AG08395 (cell line): ENCODE results near the gene MT1G.
"Not testable (repeated sequence)": the region's sequence is repeated elsewhere in the genome, so short reads cannot be mapped to it uniquely, and the experiment has no call there.

Experiments used
- DNase-seq: peaks from one replicate; pipeline ENCODE4 v3.0.0; 2012; ENCODE audit warnings: mixed read lengths, low spot score

MT1G gene

GRCh38 chr16:56667581-56668571 lies at the start of gene MT1G:
Gene MT1G, minus strand, starts transcription at chr16:56668065. Its CDS starts 72 bp downstream, at chr16:56667993.
- DNase-seq = no peak

GRCh38 chr16:56717532-56717931 lies 49.7 kb upstream of the MT1G start:
- DNase-seq = not testable (repeated sequence)

- DNase-seq = no peak
Observed at GRCh38 chr16:56716761-56717160, 48.9 kb upstream of the MT1G start.

- no peak for DNase-seq
Observed at GRCh38 chr16:56715126-56715525, 47.3 kb upstream of the MT1G start.

- no peak for DNase-seq
Observed at GRCh38 chr16:56713794-56714193, 45.9 kb upstream of the MT1G start.

- DNase-seq = no peak
Observed at GRCh38 chr16:56711862-56712261, 44.0 kb upstream of the MT1G start.

GRCh38 chr16:56710181-56710737 lies 42.4 kb upstream of the MT1G start:
- DNase-seq = no peak

- no peak for DNase-seq
Observed at GRCh38 chr16:56709443-56710040, 41.7 kb upstream of the MT1G start.

- DNase-seq = no peak
Observed at GRCh38 chr16:56708525-56709442, 40.9 kb upstream of the MT1G start.

- no peak for DNase-seq
Observed at GRCh38 chr16:56702836-56703235, 35.0 kb upstream of the MT1G start.

- no peak for DNase-seq
Observed at GRCh38 chr16:56701534-56701933, 33.7 kb upstream of the MT1G start.

- no peak for DNase-seq
Observed at GRCh38 chr16:56700631-56701030, 32.8 kb upstream of the MT1G start.

GRCh38 chr16:56700195-56700594 lies 32.3 kb upstream of the MT1G start:
- DNase-seq = no peak

GRCh38 chr16:56697456-56698155 lies 29.7 kb upstream of the MT1G start:
- DNase-seq = no peak

- no peak for DNase-seq
Observed at GRCh38 chr16:56695246-56695645, 27.4 kb upstream of the MT1G start.

GRCh38 chr16:56691885-56692284 lies 24.0 kb upstream of the MT1G start:
- DNase-seq = peak; percentile 14

GRCh38 chr16:56690420-56691122 lies 22.7 kb upstream of the MT1G start:
- no peak for DNase-seq

- DNase-seq = no peak
Observed at GRCh38 chr16:56689171-56689570, 21.3 kb upstream of the MT1G start.

- no peak for DNase-seq
Observed at GRCh38 chr16:56688762-56689161, 20.9 kb upstream of the MT1G start.

- DNase-seq = no peak
Observed at GRCh38 chr16:56686758-56687157, 18.9 kb upstream of the MT1G start.
